GM12874 (cell line): ENCODE results near the gene UBE3A.

Experiments
- TF ChIP-seq, protein P1 (sequence below): IDR thresholded peaks from 2 replicates; pipeline ENCODE4 v1.5.1; 2011; ENCODE audit warnings: low read depth, mild to moderate bottlenecking, control low read depth, low read length, moderate library complexity; ENCODE audit not compliant: insufficient read depth

Gene UBE3A

DNA sequence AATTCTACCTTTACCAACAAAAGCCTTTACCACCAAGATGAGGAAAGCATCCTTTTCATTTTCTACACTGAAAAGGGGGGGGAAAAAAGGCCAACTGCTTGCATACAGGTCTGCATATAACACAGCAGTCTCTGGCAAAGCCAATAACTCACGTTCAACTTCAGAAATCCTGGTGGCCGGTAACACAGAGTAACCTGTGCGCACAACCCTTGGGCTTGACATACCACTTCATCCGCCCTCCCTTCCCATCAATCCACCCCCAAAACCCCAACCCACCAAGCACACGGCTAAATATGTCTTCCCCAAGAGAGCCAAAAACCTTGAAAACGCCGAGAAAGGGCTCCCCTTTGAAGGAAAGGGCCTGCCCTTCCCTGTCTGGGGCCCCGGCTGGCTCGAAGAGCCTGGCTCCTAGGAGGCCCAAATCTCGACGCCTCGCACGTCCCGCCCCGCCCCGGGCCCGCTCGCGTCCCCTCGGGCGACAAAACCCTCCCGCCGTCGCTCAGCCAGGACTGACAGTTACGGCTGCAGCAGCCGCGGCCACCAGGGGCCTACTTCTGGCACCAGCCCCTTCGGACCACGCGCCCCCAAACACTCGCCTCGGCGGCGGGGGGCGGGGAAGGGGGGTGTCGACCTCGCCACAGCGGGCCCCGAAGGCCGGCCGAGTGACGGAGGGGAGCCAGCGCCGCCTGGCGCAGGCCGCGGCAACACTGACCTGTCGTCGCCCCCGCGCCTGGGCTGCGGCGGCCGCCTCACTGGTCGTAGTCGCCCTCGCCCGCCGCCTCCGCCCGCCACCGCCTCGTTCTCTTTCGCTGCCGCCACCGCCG is 835 bp downstream of the UBE3A start:
- TF ChIP-seq, protein P1, sequence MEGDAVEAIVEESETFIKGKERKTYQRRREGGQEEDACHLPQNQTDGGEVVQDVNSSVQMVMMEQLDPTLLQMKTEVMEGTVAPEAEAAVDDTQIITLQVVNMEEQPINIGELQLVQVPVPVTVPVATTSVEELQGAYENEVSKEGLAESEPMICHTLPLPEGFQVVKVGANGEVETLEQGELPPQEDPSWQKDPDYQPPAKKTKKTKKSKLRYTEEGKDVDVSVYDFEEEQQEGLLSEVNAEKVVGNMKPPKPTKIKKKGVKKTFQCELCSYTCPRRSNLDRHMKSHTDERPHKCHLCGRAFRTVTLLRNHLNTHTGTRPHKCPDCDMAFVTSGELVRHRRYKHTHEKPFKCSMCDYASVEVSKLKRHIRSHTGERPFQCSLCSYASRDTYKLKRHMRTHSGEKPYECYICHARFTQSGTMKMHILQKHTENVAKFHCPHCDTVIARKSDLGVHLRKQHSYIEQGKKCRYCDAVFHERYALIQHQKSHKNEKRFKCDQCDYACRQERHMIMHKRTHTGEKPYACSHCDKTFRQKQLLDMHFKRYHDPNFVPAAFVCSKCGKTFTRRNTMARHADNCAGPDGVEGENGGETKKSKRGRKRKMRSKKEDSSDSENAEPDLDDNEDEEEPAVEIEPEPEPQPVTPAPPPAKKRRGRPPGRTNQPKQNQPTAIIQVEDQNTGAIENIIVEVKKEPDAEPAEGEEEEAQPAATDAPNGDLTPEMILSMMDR, result peak; percentile 71

DNA sequence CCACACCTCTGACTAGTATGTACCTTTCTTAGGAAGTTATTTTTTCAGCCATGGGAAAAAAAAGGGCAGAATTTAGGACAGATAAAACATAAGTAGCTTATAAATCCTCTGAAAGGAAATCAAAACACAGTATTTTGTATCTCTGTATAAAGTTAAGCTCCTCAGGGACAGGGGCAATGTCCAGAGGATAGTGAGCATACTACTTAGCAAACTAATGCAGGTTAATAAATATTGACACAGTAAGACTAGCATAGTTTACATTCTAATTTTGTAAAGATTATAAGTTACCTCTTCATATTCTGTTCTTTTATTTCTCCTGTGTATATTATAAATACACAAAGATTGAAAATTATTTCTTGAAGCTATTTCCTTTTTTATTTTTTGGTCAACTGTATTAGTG is 2.1 kb downstream of the UBE3A start:
- TF ChIP-seq, protein P1, result no peak

DNA sequence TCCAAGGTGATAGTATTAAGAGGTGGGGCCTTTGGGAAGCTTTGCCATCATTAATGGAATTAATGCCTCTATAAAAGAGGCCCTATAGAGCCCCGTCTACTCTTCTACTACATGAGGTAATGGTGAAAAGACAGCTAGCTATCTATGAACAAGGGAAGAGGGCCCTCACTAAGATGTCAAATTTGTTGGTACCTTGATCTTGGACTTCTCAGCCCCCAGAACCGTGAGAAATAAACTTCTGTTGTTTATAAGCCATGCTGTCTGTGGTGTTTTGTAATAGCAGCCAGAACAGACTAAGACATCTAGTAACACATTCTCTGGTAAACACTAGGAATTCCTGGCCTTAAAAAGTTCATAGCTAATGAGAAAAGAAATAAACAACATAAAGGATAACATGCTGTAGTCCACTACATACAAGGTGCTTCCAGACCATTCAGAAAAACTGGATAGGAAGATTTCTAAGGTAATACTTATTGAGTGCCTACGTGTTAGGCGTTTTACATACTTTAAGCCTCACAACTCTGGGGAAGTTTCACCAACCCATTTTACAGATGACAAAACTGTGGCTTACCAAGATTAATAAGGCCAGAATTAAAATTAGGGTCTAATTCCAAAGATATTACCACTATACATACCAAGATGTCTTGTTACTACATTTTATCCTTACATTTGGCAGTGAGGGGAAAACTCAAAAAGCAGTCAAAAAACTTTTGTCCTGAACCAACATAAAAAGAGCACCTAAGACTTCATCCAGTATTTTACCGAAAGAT is 3.2 kb downstream of the UBE3A start:
- TF ChIP-seq, protein P1, result no peak

DNA sequence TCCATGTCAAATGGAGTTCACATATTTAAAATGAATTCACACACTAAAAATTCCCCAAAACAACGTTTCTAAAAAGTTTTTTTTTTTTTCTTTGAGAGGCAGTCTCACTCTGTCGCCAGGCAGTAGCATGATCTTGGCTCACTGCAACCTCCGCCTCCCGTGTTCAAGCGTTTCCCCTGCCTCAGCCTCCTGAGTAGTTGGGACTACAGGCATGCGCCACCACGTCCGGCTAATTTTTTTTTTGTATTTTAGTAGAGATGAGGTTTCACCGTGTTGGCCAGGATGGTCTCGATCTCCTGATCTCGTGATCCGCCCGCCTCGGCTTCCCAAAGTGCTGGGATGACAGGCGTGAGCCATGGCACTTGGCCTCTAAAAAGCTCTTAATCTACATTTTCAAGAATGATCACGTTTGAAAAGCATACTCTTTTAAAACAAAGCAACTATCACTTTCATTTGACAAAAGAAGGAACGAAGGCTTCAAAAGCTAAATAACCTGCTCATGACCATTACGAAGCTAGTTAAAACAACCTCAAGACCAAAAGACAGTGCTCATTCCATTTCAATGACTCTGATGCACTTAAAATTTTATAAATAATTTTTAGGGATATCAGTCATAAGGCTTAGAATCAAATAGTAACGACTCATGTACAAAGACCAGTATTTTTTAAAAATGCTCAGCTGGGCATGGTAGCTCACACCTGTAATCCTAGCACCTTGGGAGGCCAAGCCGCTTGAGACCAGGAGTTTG is 5.5 kb downstream of the UBE3A start:
- TF ChIP-seq, protein P1, result no peak

DNA sequence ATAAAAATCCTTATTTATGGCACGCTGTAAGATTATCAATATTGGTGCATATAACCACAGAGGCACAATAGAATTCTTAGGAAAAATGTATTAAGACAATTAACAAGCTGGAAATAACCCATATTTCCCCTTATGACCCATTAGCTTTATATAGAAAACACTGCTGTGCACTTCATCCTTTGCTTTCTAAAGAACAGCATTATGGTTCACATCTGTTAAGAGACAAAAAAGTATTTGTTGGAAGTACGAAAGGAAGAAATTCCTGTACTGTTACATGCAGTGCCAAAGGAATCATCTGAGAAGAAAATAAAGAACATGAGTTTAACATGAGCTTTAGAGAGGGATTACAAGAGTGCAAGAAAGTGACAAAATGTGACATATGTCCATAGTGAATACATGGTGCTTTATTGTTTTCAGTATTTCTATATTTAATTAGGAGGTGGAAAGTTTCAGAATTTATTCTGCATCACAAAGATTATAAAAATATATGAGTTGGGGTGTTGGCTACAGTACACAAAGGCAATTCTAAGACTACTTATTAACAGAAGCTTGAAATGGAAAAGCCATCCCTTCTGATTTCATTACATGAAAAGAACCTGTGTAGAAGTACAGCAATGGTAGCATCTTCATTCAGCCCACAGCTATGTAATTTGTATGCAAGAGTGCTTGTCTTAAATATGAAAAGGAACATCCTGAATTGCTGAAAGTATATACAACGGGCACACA is 6.8 kb downstream of the UBE3A start:
- TF ChIP-seq, protein P1, result no peak

- TF ChIP-seq, protein P1, result no peak
These were observed 11.0 kb downstream of the UBE3A start for GRCh38 chr15:25427861-25428260.
